HG02610 (cell line): ENCODE measurements around the gene RNF157.
A peak's percentile ranks its signal among the peaks of the same experiment; 100 is the strongest.
"Not testable (repeated sequence)": the region's sequence is repeated elsewhere in the genome, so short reads cannot be mapped to it uniquely, and the experiment has no call there.

Experiments
- ATAC-seq: cut with Tn5 transposase; IDR thresholded peaks from one replicate; pipeline ENCODE4 v1.9.1; 2021; ENCODE audit warnings: mild to moderate bottlenecking, moderate library complexity; ENCODE audit not compliant: unreplicated experiment

RNF157 gene

DNA sequence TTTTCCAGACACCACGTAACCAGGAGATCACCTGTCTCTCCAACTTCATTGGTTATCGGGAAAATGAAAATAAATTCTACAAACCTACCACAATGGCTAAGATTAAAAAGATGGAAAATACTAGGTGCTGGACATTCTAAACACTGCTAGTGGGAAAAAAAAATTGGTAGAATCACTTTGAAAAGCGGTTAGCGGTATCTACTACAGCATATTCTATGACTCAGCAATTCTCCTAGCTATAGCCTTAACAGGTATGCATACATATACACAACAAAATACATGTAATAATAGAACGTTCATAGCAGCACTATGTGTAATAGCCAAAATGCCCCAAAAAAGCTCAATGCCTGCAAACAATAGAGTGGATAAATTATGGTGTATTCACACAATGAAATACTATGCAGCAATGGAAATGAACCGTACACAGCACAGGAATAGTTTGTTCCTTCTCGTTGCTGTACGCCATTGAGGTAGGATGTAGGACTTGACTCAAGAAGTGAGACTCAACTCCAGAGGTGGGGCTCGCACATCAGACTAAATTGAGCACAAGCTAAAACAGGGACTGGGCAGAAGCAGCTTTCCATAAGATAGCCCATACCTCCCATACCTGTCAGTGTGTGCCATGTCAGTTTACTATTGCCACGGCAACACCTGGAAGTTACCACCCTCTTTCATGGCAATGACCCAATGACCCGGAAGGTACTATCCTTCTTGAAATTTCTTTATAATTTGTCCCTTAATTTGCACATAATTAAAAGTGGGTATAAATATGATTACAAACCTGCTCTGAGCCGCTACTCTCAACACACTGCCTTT lies 44.8 kb downstream of the RNF157 start:
- no peak for ATAC-seq

GRCh38 chr17:76193591-76193990 lies 46.7 kb downstream of the RNF157 start:
- ATAC-seq, result no peak

DNA sequence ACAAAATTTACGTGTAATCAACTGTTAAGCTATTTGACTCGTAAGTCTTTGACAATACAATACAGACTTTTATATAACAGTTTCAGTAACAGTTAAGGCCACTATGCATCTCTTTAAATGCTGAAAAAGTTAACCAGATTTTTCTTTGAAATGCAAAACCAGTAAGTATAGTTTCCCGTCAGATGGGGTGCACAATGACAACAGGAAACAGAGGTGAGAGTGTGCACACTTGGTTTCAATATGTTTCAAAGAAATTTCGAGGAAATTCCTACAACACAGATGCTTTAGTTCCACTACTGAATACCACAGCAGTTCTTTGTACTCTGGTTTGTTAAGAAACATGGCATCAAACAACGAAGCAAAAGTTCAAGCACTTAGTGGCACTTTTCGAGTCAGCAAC lies 48.4 kb downstream of the RNF157 start:
- peak; percentile 69 for ATAC-seq

DNA sequence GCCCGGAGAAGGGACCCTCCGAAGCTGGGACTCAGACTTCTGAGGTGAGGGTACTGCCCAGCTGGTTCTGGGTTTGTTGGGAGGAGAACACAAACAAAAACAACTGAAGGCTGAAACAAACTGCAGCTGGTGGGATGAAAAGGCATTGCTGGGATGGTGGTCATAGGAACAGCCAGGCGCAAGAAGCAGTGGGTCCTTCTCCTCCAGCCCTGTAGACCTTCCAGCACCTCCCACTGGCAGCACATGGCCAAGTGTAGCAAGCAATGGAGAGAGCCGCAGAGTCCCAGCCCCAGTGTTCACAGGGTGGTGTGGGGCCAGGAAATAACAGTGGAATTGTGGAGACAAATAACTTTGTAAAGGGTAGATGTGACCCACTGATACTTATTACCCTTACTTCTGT lies 50.6 kb downstream of the RNF157 start:
- no peak for ATAC-seq

- ATAC-seq, result no peak
These were observed 51.0 kb downstream of the RNF157 start for GRCh38 chr17:76189247-76189646.

- ATAC-seq, result no peak
These were observed 51.9 kb downstream of the RNF157 start for GRCh38 chr17:76188213-76189016.

DNA sequence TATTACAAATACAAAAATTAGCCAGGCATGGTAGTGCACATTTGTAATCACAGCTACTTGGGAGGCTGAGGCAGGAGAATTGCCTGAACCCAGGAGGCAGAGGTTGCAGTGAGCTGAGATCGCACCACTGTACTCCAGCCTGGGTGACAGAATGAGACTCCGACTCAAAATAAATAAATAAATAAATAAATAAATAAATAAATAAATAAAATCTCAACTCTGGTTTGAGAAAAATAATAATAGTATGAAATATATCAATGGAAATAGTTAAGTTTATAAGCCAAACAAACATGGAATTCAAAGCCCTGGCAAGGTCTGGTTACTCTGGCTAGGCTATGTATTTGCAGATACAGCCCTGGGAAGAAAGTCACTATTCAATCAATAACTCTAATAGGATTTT lies 53.5 kb downstream of the RNF157 start:
- ATAC-seq, result not testable (repeated sequence)

- no peak for ATAC-seq
These were observed 56.0 kb downstream of the RNF157 start for GRCh38 chr17:76184290-76184689.

DNA sequence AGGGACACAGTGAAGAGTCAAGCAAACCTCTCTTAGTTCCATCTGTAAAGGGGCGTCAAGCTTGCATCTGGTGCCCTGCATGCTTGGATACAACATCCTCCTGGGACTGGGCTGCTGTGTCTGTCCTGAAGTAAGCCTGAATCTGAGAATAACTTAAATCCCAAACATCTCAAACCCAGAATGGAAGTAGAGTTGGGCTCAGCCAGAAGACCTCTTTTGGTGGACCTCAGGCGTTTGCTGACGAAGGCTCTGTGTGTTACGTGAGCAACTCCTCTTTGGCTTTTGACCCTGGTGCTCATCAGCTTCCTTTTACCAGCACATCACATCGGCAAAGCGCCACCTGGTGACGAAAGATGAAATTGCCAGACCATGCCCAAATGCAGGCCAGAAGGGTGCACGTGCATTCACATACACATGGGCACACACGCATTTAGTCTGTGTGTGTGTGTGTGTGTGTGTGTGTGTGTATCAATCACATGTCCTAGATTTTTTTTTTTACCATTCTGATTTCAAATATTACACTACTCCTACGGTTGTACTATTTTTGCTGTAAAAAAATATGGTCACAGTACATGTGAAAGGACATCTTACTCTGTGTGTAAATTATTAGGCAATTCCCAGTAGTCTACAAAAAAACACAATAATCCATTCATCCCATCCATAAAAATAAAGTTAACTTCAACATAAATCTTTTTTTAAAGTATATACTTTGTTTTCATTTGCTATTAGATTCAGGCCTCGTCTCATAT lies 58.1 kb downstream of the RNF157 start:
- peak; percentile 62 for ATAC-seq

DNA sequence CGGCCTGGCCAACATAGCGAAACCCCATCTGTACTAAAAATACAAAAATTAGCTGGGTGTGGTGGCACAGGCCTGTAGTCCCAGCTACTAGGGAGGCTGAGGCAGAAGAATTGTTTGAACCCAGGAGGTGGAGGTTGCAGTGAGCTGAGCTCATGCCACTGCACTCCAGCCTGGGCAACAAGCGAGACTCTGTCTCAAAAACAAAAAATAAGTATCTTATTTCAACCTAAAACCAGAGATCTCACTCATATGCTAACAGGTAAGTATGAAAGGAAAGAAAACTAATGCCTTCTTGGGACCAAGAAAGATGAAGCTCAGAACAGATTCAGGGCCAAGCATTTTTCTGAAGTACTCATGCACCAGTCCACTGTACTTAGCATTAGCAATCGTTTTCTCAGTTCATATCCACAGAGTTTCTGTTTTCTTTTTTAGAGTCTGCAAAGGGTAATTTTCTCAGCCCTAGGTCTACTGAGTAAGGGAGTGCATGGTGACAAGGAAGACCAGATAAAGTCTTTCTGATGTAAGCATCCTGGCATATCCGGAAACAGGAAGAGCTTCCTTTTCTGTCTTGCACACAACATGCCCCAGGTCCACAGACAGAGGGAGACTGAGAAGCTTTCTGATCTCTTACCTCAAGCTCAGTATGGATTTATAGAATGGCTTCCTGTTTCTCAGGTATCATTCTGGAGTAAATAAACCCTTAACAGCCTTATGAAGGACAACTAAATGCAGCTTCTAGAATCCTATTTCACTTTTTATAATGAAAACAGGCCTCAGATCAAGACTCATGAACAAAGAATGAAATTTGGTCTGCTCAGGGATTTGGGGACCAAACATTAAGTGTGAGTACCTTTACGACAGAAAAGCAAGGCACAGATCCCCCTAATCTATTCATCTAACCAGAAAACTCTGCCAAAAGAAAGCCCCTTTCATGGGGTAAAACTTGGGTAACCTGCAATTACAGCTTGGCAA lies 60.5 kb downstream of the RNF157 start:
- no peak for ATAC-seq

GRCh38 chr17:76178124-76178523 lies 62.2 kb downstream of the RNF157 start:
- ATAC-seq, result no peak

- ATAC-seq, result no peak
These were observed 63.4 kb downstream of the RNF157 start for GRCh38 chr17:76176701-76177574.

GRCh38 chr17:76174037-76174436 lies 66.3 kb downstream of the RNF157 start:
- ATAC-seq, result no peak

DNA sequence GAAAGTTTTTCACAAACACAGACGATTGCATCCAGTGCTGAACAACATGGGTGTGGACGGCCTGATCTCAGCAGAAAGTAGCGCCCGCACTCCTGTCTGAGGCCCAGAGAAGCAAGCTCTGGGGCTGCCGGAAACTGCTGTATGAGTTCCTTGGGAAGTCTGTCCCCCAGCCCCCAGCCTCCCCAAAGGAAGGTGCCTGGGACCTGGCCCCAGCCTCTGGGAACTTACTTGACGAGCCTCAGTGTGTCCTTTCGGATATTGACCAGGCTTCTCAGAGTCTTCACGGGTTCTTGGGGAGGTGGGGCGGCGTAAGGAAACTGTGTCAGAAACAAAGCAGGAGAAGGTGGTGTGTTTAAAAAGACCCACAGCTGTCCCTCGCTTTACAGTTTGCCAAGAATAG lies 66.8 kb downstream of the RNF157 start:
- ATAC-seq, result no peak

DNA sequence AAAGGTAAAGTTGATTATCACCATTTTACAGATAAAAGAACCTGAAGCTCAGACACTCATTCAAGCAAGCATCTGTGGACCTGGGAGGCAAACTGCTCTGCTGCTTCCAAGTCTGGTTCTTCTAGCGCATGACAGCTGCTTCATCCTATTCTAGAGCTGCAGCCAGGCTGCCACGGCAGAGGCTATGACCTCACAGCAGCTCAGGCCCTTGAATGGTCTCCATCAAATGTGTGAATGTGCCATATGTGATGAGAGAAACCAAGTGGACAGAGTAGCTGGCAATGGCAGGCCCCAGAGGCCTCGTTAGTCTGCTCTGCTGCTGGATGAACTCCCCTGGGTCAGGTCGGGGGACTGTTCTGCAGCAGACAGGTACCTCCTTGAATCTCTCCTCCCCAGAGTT lies 68.6 kb downstream of the RNF157 start:
- no peak for ATAC-seq

DNA sequence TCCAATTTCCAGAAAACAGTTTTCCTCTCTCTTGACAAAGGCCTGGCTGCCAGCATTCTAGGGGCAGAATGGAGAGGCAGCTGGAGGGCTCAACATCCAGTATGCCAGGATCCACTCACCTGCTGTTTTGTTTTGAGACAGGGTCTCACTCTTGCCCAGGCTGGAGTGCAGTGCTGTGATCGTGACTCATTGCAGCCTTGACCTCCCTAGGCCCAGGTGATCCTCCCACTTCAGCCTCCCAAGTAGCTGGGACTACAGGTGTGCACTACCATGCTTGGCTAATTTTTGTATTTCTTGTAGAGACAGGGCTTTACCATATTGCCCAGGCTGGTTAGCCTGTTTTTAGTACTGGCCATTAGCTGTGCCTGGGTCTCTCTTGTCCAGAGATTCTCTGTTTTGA lies 70.2 kb downstream of the RNF157 start:
- no peak for ATAC-seq

DNA sequence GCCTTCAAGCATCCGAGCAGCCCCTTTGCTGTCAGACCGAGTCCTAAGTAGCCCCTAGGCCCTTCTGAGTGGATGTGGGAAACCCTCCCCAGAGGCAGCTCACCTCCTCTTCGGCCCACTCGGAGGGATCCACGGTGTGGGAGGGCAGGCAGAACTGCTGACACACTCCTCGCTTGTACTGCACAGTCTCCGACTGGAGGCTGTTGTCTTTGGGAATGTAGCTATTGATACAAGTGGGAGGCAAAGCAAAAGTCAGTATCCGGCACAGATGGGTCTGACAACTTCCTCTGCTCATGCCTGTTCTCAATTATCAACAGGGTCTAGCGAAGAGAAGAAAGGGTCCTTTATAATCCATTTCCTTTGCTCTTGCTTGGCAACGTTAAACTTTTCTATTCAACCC lies 73.4 kb downstream of the RNF157 start:
- ATAC-seq, result no peak

DNA sequence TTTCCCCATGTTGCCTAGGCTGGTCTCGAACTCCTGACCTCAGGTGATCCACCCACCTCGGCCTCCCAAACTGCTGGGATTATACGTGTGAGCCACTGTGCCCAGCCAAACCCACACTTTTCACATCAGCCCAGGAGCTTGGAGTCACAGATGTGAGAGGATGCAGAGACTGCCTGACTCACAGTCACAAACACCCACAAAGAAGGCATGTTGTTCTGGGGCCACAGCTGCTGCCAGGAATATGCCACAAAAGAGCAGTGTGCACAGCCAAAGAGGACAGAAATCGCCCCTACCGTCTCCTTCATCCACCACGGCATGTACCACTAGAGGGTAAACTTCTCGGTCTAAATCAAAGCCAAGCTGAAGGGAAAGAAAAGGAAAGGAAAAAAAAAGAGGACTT lies 74.1 kb downstream of the RNF157 start:
- no peak for ATAC-seq

GRCh38 chr17:76164331-76164730 lies 76.0 kb downstream of the RNF157 start:
- no peak for ATAC-seq
